Activated CD4-positive, CD25-positive, alpha-beta regulatory T cell (primary cell): ENCODE data around the gene ADGRD1.

Source experiments
- DNase-seq, 4 experiments: peaks; one replicate each; lab custom pipeline; 2025; lab: John Stamatoyannopoulos, UW

The ADGRD1 gene

DNA sequence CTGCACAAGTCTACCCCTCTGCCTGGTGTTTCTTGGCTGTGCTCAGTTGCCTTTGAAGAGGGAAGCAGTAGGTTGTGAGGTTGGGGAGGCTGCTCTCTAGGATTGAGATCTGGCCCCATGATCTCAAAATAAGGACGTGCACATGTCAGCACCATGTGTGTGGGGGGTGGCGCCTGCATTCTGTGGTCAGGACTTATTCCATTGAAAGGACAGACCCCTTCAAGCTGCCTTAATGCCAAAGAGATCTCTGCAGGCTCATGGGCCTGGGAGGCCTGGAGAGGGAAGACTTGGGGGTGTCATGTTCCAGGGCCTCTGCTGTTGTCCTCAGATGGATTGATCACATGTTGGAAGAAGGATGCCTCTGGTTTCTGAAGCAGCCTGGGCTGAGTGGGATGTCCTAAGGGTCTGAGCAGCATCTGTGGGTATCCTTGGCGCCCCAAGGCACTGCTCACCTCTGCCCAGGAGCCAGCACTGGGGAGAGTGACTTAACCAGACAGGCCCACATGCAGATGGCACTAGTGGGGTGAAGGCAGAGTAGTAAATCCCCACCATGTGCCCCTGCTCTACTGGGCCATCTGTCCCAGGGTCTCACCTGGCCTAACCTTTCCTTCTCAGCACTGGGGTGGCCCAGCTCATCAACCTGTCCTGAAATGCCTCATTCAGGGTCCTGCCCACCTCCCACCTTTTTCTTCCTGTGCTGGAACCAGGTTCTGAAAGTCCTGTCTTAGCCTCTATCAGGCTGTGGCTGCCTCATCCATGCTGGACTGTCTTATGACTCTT is 118.9 kb downstream of the ADGRD1 start:
- no peak for DNase-seq

DNA sequence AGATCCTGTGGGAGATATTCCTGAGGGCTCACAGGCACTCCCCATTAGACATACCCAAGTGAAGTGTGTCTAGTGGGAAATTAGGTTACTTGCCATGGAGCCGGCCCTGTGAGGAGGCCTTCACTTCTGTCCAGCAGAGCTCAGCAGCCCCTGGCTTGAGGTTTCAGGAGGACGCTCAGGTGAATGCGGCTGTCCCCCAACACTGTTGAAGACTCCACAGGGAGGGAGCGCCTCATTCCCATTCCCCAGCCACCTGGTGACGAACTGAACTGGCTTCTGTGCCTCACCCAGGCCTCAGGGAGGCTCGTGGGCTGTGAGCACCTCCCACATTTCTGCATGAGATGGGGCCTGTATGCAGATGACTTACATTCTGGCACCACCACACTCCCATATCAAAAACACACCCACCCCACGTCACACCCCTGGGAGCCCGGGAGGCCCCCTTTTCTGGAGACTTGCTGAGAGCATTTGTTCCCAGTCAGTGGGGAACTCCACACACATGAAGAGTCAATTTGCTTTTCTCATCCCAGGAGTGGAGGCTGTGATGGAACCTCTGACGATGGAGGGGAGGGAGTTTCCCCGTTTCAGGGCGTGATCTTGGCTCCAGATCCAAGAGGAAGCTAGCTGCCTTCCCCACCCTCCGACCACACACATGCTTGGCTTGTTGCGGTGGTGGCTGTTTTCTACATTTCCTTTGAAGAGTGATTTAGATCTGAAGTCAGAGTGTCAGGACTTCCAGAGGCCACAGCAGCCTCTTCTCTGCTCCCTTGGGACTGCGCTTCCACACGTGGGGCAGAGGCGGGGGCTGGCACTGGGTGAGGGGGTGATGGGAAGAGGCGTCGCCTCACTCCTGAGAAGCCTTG is 120.7 kb downstream of the ADGRD1 start:
- no peak for DNase-seq

DNA sequence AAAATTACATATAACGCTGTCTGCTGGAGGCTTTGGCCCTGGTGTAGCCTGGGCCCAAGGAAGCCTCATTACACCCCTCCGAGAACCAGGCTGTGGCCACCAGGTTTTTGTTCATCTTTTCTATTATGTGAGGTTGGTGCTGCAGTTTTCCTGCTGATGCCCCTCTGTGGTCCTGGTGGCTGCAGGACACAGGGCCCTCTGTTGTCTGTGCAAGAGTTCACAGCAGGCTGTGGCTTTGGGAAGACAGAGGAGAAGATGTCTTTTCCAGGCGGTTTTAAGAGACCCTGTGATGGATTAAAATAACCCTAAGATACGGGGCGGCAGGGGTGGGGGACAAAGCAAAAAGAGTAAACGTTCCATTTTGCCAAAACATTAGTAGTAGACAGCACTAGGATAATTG is 121.5 kb downstream of the ADGRD1 start:
- no peak for DNase-seq

DNA sequence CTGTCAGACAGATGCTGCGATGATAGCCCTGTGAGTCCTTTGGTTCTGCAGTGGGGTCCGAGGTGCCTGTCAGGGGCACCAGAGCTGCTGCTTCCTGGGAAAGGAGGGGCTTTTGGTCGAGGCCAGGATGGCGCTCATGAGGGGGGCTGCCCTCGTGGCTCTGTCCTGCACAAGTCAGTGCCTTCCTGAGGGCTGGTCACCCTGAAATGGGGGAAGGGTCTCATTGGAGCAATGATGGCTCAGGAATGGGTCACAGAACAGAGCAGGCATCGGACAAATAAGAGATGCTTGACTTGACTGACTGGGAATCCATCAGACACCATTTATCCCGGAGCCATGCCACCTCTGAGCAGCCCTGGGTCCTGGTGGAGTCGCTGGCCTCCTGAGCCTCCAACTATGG is 121.9 kb downstream of the ADGRD1 start:
- DNase-seq: no peak

DNA sequence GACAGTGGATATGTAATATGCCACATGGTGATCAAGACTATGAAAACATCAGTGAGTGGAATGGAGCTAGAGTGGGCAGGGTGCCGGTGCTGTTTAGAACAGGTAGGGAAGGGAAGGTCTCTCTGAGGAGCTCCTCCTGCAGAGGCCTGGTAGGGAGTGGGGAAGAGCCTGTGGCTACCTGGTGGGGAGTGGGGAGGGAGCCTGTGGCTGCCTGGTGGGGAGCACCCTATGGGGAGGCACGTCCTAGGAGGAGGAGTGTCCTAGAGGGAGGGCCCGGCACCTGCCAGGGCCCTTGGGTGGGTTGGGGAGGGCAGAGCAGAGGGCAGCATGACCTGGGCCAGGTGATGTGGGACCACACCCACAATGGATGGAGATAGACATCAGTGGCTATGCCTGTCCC is 122.6 kb downstream of the ADGRD1 start:
- DNase-seq: no peak

DNA sequence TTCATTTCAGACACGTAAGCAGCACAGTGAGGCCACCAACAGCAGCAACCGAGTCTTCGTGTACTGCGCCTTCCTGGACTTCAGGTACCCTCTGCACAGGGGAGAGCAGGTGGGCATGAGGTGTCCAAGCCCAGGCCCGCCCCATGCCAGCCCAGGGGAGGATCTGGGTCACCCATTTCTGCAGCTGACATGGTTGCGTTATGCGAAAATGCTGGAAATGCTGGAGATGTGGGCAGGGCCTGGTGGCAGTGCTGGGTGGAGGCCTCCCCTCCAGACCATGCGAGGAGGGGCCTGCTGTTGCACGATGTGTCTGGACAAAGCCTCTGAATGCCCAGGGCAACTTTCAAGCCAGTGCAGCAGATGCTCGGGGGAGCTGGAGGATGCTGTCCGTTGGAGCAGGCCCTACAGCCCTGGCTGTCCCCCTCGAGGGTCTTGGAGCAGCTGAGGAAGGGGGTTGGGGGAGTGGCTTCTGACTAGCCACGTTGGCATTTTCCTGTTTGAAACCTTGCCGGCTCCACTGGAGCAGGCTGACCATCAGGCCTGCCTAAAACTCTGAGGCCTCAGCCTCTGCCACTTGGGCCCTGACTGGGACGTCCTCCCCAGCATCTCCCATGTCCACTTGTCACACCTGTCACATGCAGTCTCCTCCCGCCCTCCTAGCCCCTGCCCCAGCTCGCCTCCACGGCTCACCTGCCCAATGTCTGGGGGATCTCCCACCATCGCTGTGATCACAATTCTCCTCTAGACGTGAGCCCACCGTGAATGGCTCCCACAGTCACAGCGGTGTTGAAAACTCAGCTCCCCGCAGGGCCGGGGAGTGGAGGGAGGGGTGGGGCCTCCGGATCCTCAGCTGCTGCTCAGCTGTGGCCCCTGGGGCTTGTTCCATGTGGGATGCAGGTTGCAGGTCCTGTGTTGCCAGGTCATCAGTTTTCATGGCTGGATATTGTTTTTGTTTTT is 123.4 kb downstream of the ADGRD1 start:
- DNase-seq: no peak

DNA sequence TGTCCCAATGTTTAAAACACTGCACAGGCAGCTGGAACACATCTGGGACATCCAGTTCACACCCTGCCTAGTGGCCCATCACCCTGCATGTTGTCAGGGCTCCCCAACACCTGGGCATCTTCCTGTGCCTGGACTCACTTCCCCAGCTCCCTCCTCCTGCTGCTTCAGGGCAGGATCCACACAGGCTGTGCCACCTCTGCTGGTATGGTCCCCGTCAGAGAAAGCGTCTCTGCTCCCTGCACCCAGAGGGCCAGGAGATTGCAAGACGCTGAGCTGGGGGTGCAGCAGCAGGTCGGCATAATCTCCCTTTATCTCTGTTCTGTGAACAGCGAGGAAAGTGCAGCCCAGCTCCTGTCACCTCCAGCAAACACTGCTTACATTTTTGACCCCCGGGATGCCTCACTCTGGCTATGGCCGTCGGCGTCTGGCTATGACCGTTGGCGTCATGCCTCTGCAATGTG is 124.3 kb downstream of the ADGRD1 start:
- no peak for DNase-seq

DNA sequence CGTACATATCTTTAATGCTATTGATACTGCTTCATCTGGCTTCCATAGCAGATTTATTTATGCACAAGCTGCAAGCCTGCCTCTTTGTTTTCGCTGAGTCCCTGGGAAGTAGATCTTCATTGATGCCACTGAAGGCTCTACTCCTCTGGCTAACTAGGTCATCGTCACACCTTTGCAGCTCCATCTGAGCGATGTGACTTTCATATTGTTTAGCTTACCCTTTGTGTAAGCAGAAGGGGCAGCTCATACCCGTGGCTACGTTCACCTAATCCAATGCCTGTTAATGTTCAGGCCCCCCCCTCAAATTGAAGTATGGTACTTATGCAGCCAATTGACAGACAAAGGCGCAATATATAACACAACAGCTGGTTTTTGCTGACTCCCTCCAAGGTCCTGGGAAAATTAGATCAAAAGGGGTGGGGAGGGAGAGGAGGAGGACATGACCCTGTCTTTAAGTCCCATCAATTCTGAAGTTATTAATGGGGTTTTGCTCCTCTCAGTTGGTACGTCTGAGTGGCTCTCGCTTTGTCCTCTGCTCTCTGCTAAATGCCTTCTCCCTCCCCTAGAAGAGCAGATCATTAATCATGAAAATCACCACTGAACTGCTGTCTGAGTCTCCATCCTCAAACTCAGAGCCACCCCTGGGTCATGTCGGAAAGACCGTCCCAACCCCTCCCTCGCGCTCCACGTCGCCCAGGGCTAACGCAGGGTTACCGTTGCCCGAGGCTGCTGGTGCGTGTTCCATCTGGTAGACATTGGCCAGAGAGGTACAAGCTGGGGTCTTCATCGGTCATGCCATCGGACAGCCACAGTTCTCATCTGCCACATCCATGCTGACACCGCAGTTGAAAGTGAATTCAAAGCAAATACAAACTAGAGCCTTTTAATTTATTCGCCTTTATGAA is 128.8 kb downstream of the ADGRD1 start:
- no peak for DNase-seq

DNA sequence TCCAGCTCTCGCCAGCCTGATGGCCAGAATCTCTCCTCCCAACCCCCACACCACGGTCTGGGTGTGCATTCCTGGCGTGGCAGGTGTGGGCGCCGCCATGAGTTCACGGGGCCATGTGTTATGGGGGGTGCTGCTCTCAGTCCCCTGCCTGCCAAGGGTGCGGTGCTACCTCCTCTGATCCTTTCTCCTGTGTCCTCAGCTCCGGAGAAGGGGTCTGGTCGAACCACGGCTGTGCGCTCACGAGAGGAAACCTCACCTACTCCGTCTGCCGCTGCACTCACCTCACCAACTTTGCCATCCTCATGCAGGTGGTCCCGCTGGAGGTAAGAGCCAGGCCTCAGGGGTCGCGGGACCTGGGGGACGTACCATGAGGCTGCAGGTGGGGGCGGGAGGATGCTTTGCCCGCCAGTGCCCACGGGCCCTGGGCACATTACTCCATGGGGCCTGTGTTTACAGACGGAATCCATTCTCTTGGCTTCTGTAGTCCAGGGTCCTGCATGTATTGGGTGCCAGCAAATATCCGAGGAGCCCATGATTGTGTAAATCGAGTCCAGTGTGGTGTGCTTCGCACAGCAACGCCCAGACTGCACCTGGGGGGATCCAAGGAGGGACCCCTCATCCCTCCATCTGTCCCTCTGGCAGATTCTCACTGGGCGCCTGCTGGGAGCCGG is 130.8 kb downstream of the ADGRD1 start:
- no peak for DNase-seq

DNA sequence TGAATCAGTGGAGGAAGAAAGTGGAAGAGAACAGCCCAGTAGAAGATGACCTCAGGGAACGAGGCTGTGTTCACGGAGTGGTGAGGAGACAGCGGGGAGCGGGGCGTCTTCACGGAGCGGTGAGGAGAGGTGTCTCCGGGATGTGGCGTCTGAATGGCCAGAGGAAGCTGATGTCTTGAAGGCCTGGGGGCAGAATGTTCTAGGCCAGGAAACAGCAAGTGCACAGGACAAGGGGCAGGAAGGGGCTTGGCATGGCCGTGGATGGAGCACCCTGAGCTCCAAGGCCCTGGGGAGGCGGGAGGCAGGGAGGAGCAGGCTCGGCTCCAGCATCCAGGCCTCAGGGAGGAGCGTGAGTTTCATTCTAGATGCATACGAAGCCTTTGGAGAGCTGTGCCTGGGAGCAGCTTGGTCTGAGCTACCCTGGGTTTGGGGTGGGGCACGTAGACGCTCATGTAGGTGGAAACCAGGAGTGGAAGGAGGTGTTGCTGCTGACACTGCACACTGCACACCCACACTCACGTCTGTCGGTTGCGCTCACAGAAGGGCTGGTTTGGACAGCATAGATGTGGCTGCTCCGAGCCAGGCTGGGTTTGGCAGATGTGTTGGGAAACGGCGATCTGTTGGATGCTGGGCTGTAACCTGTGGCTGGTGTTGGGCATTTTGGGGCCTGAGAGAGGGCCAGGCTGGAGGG is 131.6 kb downstream of the ADGRD1 start:
- DNase-seq: no peak

DNA sequence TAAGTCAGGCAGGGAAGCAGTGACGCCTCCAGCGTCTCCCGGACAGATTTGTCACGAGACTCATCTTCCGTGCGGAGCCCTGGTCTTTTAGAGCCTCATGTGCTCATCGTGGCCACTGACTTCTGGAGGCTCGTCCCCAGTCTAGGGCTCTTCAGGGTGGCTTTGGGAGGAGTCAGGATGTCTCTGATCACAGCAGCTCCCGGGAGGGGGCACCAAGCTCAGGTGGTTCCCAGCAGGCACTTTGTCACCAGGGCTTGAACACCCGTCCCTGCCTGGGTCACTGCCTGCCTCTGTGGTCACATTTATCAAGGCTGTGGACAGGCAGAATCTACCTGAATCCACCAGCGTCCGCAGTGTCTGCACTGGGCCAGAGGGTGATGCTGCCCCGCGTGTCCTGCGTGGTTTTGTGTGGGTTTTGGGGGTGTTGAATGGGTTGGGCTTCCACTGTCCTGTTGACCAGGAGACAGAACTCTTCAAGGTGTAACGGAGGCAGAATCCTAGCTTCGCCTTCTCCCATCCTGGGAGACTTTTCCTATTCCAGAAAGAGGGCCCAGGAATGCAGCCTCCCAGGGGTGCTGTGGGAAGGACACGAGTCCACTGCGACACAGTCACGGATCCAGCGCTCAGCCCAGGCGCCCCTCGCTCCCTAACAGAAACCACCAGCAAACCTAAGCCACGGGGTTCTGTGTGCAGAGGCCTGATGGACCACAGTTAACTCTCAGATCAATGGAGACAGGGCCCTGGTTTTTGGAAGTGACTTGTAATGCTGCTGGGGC is 132.3 kb downstream of the ADGRD1 start:
- no peak for DNase-seq

DNA sequence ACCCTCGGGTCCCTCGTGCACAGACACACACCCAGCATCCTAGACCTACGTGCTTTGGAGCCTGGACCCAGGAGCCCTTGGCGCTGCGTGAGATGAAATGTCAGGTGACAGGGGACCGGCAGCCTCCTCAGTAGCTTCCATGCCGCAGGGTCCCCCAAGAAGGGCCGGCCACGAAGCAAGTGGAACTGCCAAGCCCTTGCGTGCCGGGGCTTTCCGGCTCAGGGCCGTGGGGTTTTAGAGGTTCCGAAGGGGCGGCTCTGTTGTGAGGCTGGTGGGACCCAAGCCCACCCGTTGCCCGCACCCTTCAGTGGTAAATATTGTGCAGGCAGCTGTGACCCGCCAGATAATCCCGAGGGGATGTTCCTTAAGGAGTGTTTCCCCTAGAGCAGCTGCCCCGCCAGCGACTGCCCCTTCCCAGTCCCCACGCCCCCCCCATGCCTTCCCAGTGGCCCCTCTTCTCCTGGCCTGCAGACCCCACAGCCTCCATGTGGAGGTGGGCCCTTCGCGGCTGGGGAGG is 133.7 kb downstream of the ADGRD1 start:
- DNase-seq: no peak

DNA sequence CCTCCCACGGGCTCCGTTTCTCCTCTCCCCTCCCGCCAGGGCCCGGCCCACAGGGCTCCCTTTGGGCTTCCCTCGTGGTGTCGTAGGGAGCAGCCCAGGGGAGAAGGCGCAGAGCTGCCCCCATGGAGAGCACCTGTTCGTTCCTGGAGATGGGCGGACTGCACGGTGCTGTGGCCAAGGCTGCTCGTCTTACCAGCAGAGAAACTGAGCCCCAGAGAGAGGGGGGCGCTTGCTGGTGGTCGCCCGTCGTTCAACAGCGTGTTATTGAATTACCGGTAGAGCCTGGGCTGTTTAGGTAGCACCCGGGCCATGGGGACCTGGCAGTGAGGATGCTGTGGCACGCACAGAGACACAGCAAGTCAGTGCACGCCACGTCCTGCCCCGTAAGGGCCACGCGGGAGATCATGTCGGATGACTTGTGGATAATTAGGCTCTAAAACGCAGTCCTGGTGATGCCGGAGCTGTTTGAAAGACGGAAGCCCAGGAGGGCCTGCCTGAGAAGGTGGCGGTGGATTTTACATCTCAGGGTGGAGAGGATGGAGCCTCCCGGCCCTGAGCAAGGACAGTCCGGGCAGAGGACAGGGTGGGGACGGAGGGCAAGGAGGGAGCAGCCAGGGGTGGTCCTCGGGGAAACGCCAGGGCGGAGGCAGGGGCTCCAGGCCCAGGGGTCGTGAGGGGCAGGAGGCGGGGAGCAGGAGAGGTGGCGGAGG is 134.4 kb downstream of the ADGRD1 start:
- DNase-seq: no peak

DNA sequence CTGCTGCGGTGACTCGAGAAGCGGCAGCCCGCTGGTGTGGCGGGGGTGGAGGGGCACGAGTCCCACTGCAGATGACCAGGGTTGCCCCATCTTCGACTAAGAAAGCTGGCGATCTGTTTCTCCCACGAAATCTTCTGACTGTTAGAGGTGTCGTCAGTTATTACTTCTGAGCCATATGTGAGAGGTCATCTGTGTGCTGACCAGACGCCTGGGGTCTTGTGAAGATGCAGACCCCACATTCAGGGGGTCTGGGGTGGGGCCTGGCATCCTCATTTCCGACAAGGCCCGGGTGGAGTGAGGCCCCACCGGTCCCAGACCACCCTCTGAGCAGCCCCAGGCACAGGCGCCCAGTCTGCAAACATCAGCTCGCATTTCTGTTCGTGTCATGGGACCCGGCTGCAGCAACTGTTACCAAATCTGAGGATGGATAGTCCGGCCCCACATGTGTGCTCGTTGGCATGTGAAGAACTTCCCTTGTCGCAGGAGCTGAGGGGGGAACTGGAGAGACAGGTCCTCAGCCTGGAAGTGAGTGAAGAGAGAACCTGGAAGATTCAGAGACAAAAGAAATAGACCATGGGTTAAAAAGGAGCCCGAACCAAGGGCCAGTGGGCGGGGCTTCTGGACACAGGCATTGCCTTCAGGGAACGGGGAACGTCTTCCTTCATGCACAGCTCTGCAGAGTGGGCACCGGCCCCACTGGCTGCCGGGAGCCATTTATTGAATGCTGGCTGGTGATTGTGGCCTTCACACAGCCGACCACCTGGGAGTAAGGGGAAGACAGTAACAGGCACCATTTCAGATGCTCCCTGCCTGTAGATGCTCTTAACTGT is 135.2 kb downstream of the ADGRD1 start:
- no peak for DNase-seq

DNA sequence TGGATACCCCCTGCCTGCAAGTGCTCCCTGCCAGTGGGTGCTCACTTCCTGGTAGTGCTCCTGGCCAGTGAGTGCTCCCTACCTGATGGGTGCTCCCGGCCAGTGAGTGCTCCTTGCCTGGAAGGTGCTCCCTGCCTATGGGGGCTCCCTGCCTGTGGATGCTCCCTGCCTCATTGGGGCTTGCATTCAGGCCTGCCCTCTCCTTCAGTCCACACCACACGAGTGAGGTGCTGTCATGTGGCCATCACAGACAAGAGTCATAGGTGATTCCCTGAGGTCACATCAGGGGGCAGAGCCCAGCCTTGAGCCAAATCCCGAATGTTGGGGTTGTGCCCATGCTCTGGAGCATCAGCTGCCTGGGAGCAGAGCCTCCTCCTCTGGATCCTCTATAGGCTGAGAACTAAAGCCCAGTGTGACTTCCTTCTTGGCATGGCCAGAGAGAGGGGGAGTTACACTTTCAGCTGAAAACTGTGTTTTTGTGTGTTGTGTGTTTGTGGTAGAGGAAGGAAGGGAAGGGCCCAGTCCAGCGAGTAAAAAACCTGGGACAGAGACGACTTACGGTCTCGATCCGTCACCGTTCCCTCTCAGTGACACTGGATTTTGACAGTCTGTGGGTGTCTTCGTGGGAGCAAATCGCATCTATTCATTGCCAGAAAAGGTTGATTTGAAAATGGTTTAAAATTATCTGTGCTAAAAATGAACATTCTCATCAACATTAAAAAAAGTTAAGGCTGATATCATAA is 136.0 kb downstream of the ADGRD1 start:
- DNase-seq: no peak
